Astrocyte (in vitro differentiated cells and primary cell): ENCODE data around the gene LRBA. TPM values are rescaled to one million over a fixed set of nuclear protein-coding genes. Genes with fewer than 3 reads are reported as not detected.

Experiments used
- DNase-seq: peaks from one replicate; pipeline ENCODE4 v3.0.0-alpha.2; 2010; ENCODE audit warnings: low read depth
- FAIRE-seq: peaks from 2 replicates; lab custom pipeline; 2011; peaks lifted over from hg19 to GRCh38; lab: Jason Lieb, UNC
- H2AFZ ChIP-seq: 2 replicates; pipeline ENCODE4 v1.6.0; 2012; ENCODE audit warnings: low read depth, low read length, inconsistent platforms
- H3K27ac ChIP-seq: 2 replicates; pipeline ENCODE4 v1.5.1; 2011; ENCODE audit warnings: low read depth, low read length, inconsistent platforms
- H3K27me3 ChIP-seq: 2 replicates; pipeline ENCODE4 v1.6.0; 2011; ENCODE audit warnings: low read length, inconsistent platforms; ENCODE audit not compliant: insufficient read depth
- H3K36me3 ChIP-seq: 2 replicates; pipeline ENCODE4 v1.5.1; 2011; ENCODE audit warnings: low read length, inconsistent platforms; ENCODE audit not compliant: insufficient read depth
- H3K4me1 ChIP-seq: 2 replicates; pipeline ENCODE4 v1.5.1; 2011; ENCODE audit warnings: low read length, inconsistent platforms; ENCODE audit not compliant: insufficient read depth
- H3K4me2 ChIP-seq: 2 replicates; pipeline ENCODE4 v1.6.0; 2012; ENCODE audit warnings: low read length, inconsistent platforms
- H3K4me3 ChIP-seq: 2 replicates; pipeline ENCODE4 v1.5.1; 2011; ENCODE audit warnings: low read depth, mild to moderate bottlenecking, low read length, inconsistent platforms; ENCODE audit not compliant: insufficient read depth
- H3K79me2 ChIP-seq: 2 replicates; pipeline ENCODE4 v1.6.0; 2012; ENCODE audit warnings: mild to moderate bottlenecking, low read length, inconsistent platforms; ENCODE audit not compliant: insufficient read depth
- H3K9ac ChIP-seq: 2 replicates; pipeline ENCODE4 v1.6.0; 2012; ENCODE audit warnings: mild to moderate bottlenecking, low read length, inconsistent platforms
- H3K9me3 ChIP-seq: 2 replicates; pipeline ENCODE4 v1.5.1; 2012; ENCODE audit warnings: low read depth, mild to moderate bottlenecking, low read length, inconsistent platforms; ENCODE audit not compliant: insufficient read depth
- H4K20me1 ChIP-seq: 2 replicates; pipeline ENCODE4 v1.6.0; 2012; ENCODE audit warnings: low read length, inconsistent platforms; ENCODE audit not compliant: insufficient read depth
- H3K27ac Mint-ChIP-seq: one replicate; pipeline ENCODE4 v1.8.0; 2021; ENCODE audit warnings: mild to moderate bottlenecking, mixed read lengths; ENCODE audit not compliant: unreplicated experiment
- H3K27me3 Mint-ChIP-seq: one replicate; pipeline ENCODE4 v1.8.0; 2021; ENCODE audit warnings: low read depth, mixed read lengths; ENCODE audit not compliant: unreplicated experiment
- H3K36me3 Mint-ChIP-seq: one replicate; pipeline ENCODE4 v1.8.0; 2021; ENCODE audit warnings: low read depth, mixed read lengths; ENCODE audit not compliant: unreplicated experiment
- H3K4me1 Mint-ChIP-seq: one replicate; pipeline ENCODE4 v1.8.0; 2021; ENCODE audit warnings: low read depth, mixed read lengths; ENCODE audit not compliant: unreplicated experiment
- H3K4me3 Mint-ChIP-seq: one replicate; pipeline ENCODE4 v1.8.0; 2021; ENCODE audit warnings: mild to moderate bottlenecking, moderate library complexity, mixed read lengths; ENCODE audit not compliant: unreplicated experiment
- H3K9me3 Mint-ChIP-seq: one replicate; pipeline ENCODE4 v1.8.0; 2021; ENCODE audit warnings: mild to moderate bottlenecking, mixed read lengths; ENCODE audit not compliant: unreplicated experiment
- EZH2 ChIP-seq: IDR thresholded peaks from 2 replicates; pipeline ENCODE4 v1.6.1; 2012; ENCODE audit warnings: mild to moderate bottlenecking, low read length, inconsistent platforms; ENCODE audit not compliant: insufficient read depth
- total RNA-seq: library from RNA; stranded (reverse); gene quantifications from 2 replicates; pipeline ENCODE4 v1.2.1, GENCODE V29; 2021
- TF ChIP-seq, protein P1 (sequence below): IDR thresholded peaks from 2 replicates; pipeline ENCODE4 v1.5.1; 2011; ENCODE audit warnings: low read depth, mild to moderate bottlenecking, inconsistent platforms, low read length, moderate library complexity; ENCODE audit not compliant: insufficient read depth

LRBA gene
- total RNA-seq, 1 donor from 2014 or later: 25.3 TPM

- Histone ChIP-seq H4K20me1 (no peaks in the 10 kb centered on the region), H3K79me2 (no peaks in the 10 kb centered on the region), H3K9ac (no peak overlapping the region), H3K4me1 (peaks cover 11% of the 10 kb centered on the region), H3K4me2 (no peak overlapping the region), H3K27ac (no peak overlapping the region), H3K27me3 (no peaks in the 10 kb centered on the region), H2AFZ (no peak overlapping the region), H3K9me3 (no peaks in the 10 kb centered on the region), H3K4me3 (no peak overlapping the region), H3K36me3 (no peaks in the 10 kb centered on the region)
- Mint-ChIP-seq H3K4me3 (no peak overlapping the region), H3K9me3 (no peaks in the 10 kb centered on the region), H3K27me3 (peaks cover 3% of the 10 kb centered on the region), H3K27ac (no peak overlapping the region), H3K36me3 (peaks cover 2% of the 10 kb centered on the region), H3K4me1 (peaks cover 14% of the 10 kb centered on the region)
- no peak for DNase-seq
- FAIRE-seq: no peak
- no peak for TF ChIP-seq EZH2
- TF ChIP-seq, protein P1, sequence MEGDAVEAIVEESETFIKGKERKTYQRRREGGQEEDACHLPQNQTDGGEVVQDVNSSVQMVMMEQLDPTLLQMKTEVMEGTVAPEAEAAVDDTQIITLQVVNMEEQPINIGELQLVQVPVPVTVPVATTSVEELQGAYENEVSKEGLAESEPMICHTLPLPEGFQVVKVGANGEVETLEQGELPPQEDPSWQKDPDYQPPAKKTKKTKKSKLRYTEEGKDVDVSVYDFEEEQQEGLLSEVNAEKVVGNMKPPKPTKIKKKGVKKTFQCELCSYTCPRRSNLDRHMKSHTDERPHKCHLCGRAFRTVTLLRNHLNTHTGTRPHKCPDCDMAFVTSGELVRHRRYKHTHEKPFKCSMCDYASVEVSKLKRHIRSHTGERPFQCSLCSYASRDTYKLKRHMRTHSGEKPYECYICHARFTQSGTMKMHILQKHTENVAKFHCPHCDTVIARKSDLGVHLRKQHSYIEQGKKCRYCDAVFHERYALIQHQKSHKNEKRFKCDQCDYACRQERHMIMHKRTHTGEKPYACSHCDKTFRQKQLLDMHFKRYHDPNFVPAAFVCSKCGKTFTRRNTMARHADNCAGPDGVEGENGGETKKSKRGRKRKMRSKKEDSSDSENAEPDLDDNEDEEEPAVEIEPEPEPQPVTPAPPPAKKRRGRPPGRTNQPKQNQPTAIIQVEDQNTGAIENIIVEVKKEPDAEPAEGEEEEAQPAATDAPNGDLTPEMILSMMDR: no peak
Measured at GRCh38 chr4:150218447-150218846, 796.6 kb downstream of the LRBA start.

DNA sequence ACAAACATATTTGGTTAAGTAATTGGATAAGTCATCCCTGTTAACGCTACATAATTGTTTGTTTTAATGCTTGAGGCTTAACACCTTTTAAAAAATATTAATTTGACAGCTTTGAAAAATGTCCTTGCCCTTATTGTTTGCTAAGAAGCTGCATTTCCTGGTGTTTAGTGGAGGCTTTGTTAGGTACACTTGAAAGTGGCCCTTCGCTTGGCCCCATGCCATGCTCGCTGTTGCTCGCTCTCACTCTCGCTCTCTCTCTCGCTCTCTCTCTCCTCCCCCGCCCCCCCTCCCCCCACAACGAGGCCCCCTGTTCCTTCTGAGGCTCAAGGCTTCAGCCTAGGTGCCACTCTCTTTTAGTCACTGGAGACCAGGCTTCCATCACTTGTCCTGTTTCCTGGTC is 797.3 kb downstream of the LRBA start:
- H3K79me2 ChIP-seq: no peaks in the 10 kb centered on the region
- H2AFZ ChIP-seq: no peak overlapping the region
- no peaks in the 10 kb centered on the region for H3K36me3 ChIP-seq
- no peak overlapping the region for H3K27ac ChIP-seq
- H3K4me1 ChIP-seq: peaks cover 11% of the 10 kb centered on the region
- DNase-seq: no peak
- Mint-ChIP-seq H3K9me3 (no peaks in the 10 kb centered on the region), H3K36me3 (peaks cover 2% of the 10 kb centered on the region), H3K4me3 (no peak overlapping the region), H3K4me1 (peaks cover 14% of the 10 kb centered on the region), H3K27ac (peak overlapping the region; percentile 53), H3K27me3 (peaks cover 3% of the 10 kb centered on the region)
- H3K9me3 ChIP-seq: no peaks in the 10 kb centered on the region
- no peaks in the 10 kb centered on the region for H4K20me1 ChIP-seq
- no peak overlapping the region for H3K4me2 ChIP-seq
- TF ChIP-seq, protein P1: no peak
- no peak for TF ChIP-seq EZH2
- no peaks in the 10 kb centered on the region for H3K27me3 ChIP-seq
- no peak for FAIRE-seq
- peak overlapping the region; percentile 30 for H3K9ac ChIP-seq
- no peak overlapping the region for H3K4me3 ChIP-seq

DNA sequence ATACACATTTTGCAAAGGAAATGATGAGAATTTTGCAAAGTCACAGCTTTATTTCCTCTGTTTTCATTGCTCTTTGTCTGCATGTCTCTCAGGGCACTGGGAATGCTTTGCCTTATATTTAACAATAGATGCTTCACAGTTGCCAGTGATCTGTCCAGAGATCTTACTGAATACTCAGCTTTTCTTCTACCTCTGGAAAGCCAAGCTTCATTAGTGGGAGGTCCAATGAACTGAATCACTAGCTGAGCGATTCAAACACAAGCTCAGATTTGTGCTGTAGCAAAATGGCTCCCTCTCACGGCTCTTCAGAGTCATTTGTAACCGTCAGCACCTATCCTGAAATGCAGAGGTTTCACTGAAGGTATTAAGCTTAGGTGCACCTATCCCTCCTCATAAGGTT is 797.9 kb downstream of the LRBA start:
- Mint-ChIP-seq H3K4me3 (no peak overlapping the region), H3K27me3 (peaks cover 3% of the 10 kb centered on the region), H3K9me3 (no peaks in the 10 kb centered on the region), H3K36me3 (peaks cover 2% of the 10 kb centered on the region), H3K4me1 (peaks cover 14% of the 10 kb centered on the region), H3K27ac (peak overlapping the region; percentile 53)
- no peaks in the 10 kb centered on the region for H4K20me1 ChIP-seq
- peak overlapping the region; percentile 14 for H3K27ac ChIP-seq
- H3K9ac ChIP-seq: peak overlapping the region; percentile 30
- H3K9me3 ChIP-seq: no peaks in the 10 kb centered on the region
- H3K36me3 ChIP-seq: no peaks in the 10 kb centered on the region
- peak overlapping the region; percentile 45 for H3K4me2 ChIP-seq
- H2AFZ ChIP-seq: peak overlapping the region; percentile 43
- H3K4me3 ChIP-seq: no peak overlapping the region
- H3K27me3 ChIP-seq: no peaks in the 10 kb centered on the region
- TF ChIP-seq EZH2: no peak
- TF ChIP-seq, protein P1: peak; percentile 47
- peak; percentile 97 for FAIRE-seq
- H3K4me1 ChIP-seq: peaks cover 11% of the 10 kb centered on the region
- H3K79me2 ChIP-seq: no peaks in the 10 kb centered on the region
- peak; percentile 84 for DNase-seq
